ENCODE results near the gene KIRREL1. TPM values are rescaled to one million over a fixed set of nuclear protein-coding genes. Genes with fewer than 3 reads are reported as not detected.

The KIRREL1 gene
- total RNA-seq, 1 experiment from 2014 or later: 30.5 TPM

GRCh38 chr1:158062174-158062573 lies 68.7 kb downstream of the KIRREL1 start:
- Histone ChIP-seq H3K9me3 (ENCODE audit: control insufficient read depth, low read depth, low read length) (no peaks in the 10 kb centered on the region), H3K79me1 (ENCODE audit: insufficient read depth, low read depth, low read length, poor library complexity, severe bottlenecking) (no peaks in the 10 kb centered on the region), H2BK5ac (ENCODE audit: insufficient read length, low read length) (no peak overlapping the region), H3K79me2 (ENCODE audit: insufficient read depth, low read length) (no peaks in the 10 kb centered on the region; the same call in 1 of the 2 replicates), H2BK12ac (ENCODE audit: insufficient read length, low read depth, low read length) (no peak overlapping the region), H3K27ac (ENCODE audit: insufficient read length, low read depth, low read length) (no peak overlapping the region), H3K23ac (ENCODE audit: insufficient read length, low read depth, low read length) (no peak overlapping the region), H3K27me3 (ENCODE audit: insufficient read depth, low read length) (no peaks in the 10 kb centered on the region), H3K56ac (ENCODE audit: insufficient read length, low read depth, low read length) (no peak overlapping the region), H4K20me1 (ENCODE audit: control insufficient read depth, insufficient read depth, insufficient read length) (no peaks in the 10 kb centered on the region), H3K4me2 (ENCODE audit: insufficient read depth, insufficient read length, low read length) (no peak overlapping the region), H2BK20ac (ENCODE audit: low read depth, low read length, poor library complexity, severe bottlenecking) (no peak overlapping the region), H2AK5ac (ENCODE audit: insufficient read length, low read length) (no peak overlapping the region), H4K8ac (replicated peaks; ENCODE audit: insufficient read length, low read depth, low read length) (no peak overlapping the region), H4K91ac (ENCODE audit: insufficient read length, low read depth, low read length) (no peak overlapping the region), H3K23me2 (ENCODE audit: insufficient read length, low read depth, low read length, poor library complexity, severe bottlenecking) (no peaks in the 10 kb centered on the region), H4K5ac (ENCODE audit: insufficient read length, low read depth, low read length) (no peak overlapping the region), H3K14ac (ENCODE audit: insufficient read depth, low read length) (no peak overlapping the region), H3K4ac (ENCODE audit: low read depth, low read length) (no peak overlapping the region), H3K18ac (ENCODE audit: insufficient read length, low read depth, low read length) (no peak overlapping the region), H3T11ph (ENCODE audit: low read length) (no peak overlapping the region), H2AFZ (ENCODE audit: low read length) (no peak overlapping the region), H2BK15ac (ENCODE audit: low read depth, low read length) (no peak overlapping the region), H3K9ac (ENCODE audit: extremely low read depth, insufficient read length, low read length) (no peak overlapping the region), H3K4me1 (ENCODE audit: insufficient read depth, low read length) (peaks cover 12% of the 10 kb centered on the region), H2BK120ac (ENCODE audit: low read depth, low read length, poor library complexity, severe bottlenecking) (no peak overlapping the region)
- WGBS (ENCODE audit: extremely low coverage, insufficient read length, low lambda C conversion rate): no CpG with 5 or more reads among the region's 7 CpGs
- Mint-ChIP-seq H3K27me3 (ENCODE audit: low read depth) (no peaks in the 10 kb centered on the region), H3K9me3 (no peaks in the 10 kb centered on the region), H3K27ac (no peak overlapping the region), H3K4me3 (no peak overlapping the region), H3K36me3 (ENCODE audit: insufficient read depth in 1 of 3, low read depth in 3 of 3) (peaks cover 0 to 7% (median 0%) of the 10 kb centered on the region in 3 experiments; a peak in 2 of 7 replicates), H3K4me1 (peaks cover 35 to 37% of the 10 kb centered on the region in 2 experiments)
- no peak for DNase-seq
- TF ChIP-seq, protein P1, sequence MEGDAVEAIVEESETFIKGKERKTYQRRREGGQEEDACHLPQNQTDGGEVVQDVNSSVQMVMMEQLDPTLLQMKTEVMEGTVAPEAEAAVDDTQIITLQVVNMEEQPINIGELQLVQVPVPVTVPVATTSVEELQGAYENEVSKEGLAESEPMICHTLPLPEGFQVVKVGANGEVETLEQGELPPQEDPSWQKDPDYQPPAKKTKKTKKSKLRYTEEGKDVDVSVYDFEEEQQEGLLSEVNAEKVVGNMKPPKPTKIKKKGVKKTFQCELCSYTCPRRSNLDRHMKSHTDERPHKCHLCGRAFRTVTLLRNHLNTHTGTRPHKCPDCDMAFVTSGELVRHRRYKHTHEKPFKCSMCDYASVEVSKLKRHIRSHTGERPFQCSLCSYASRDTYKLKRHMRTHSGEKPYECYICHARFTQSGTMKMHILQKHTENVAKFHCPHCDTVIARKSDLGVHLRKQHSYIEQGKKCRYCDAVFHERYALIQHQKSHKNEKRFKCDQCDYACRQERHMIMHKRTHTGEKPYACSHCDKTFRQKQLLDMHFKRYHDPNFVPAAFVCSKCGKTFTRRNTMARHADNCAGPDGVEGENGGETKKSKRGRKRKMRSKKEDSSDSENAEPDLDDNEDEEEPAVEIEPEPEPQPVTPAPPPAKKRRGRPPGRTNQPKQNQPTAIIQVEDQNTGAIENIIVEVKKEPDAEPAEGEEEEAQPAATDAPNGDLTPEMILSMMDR (conservative IDR thresholded peaks at IDR 0.05): no peak

Data from H9 (cell line).